HG02623 (cell line): ENCODE data around the gene CCDC88C.
"Not testable (repeated sequence)": the region's sequence is repeated elsewhere in the genome, so short reads cannot be mapped to it uniquely, and the experiment has no call there.

Experiments
- ATAC-seq: cut with Tn5 transposase; IDR thresholded peaks from one replicate; pipeline ENCODE4 v1.9.1; 2021; ENCODE audit warnings: moderate library complexity; ENCODE audit not compliant: unreplicated experiment

Gene CCDC88C

GRCh38 chr14:91417120-91417982, at the start of gene CCDC88C:
Gene CCDC88C (minus strand): TSS chr14:91417820. CDS start chr14:91417690, 130 bp downstream.
- ATAC-seq = peak; percentile 48

GRCh38 chr14:91466192-91466591, 48.6 kb upstream of the CCDC88C start:
- no peak for ATAC-seq

GRCh38 chr14:91464615-91465205, 47.1 kb upstream of the CCDC88C start:
- no peak for ATAC-seq

- no peak for ATAC-seq
Observed at GRCh38 chr14:91458612-91459011, 41.0 kb upstream of the CCDC88C start.

GRCh38 chr14:91456283-91456682, 38.7 kb upstream of the CCDC88C start:
- ATAC-seq = no peak

GRCh38 chr14:91454580-91454979, 37.0 kb upstream of the CCDC88C start:
- no peak for ATAC-seq

GRCh38 chr14:91454155-91454554, 36.5 kb upstream of the CCDC88C start:
- ATAC-seq = no peak

GRCh38 chr14:91453744-91454143, 36.1 kb upstream of the CCDC88C start:
- ATAC-seq = no peak

- ATAC-seq = no peak
Observed at GRCh38 chr14:91444335-91445020, 26.9 kb upstream of the CCDC88C start.

- ATAC-seq = no peak
Observed at GRCh38 chr14:91439345-91439744, 21.7 kb upstream of the CCDC88C start.

- no peak for ATAC-seq
Observed at GRCh38 chr14:91438845-91439244, 21.2 kb upstream of the CCDC88C start.

- ATAC-seq = not testable (repeated sequence)
Observed at GRCh38 chr14:91436266-91436665, 18.6 kb upstream of the CCDC88C start.

- no peak for ATAC-seq
Observed at GRCh38 chr14:91429385-91429784, 11.8 kb upstream of the CCDC88C start.

GRCh38 chr14:91428931-91429330, 11.3 kb upstream of the CCDC88C start:
- ATAC-seq = not testable (repeated sequence)

GRCh38 chr14:91425531-91425944, 7.9 kb upstream of the CCDC88C start:
- not testable (repeated sequence) for ATAC-seq

- no peak for ATAC-seq
Observed at GRCh38 chr14:91424813-91425530, 7.4 kb upstream of the CCDC88C start.

GRCh38 chr14:91420686-91421085, 3.1 kb upstream of the CCDC88C start:
- no peak for ATAC-seq

- ATAC-seq = no peak
Observed at GRCh38 chr14:91419451-91419850, 1.8 kb upstream of the CCDC88C start.

GRCh38 chr14:91419044-91419397, 1.4 kb upstream of the CCDC88C start:
- ATAC-seq = no peak

- no peak for ATAC-seq
Observed at GRCh38 chr14:91418387-91419043, 895 bp upstream of the CCDC88C start.

GRCh38 chr14:91417983-91418386, 365 bp upstream of the CCDC88C start:
- ATAC-seq = peak; percentile 29
